Uterus (tissue), 2 donors: ENCODE measurements around the gene PLAAT3.

Source experiments
- POLR2A ChIP-seq, 2 donors: fragments of 450-650 bp; IDR thresholded peaks; one replicate each; pipeline ENCODE4 v1.6.1; 2016; ENCODE audit warnings: antibody characterized with exemption in 2 of 2, mild to moderate bottlenecking in 1 of 2, moderate library complexity in 1 of 2
- TF ChIP-seq, protein P1 (sequence below), 4 experiments: fragments of 200-600 bp in 2 of 4; fragments of 450-650 bp in 2 of 4; sonication (generic) in 2 of 4; IDR thresholded peaks; one replicate each; pipeline ENCODE4 v1.5.1; 2016 to 2019; ENCODE audit warnings: antibody characterized with exemption in 4 of 4, mild to moderate bottlenecking in 2 of 4, moderate library complexity in 1 of 4

DNA sequence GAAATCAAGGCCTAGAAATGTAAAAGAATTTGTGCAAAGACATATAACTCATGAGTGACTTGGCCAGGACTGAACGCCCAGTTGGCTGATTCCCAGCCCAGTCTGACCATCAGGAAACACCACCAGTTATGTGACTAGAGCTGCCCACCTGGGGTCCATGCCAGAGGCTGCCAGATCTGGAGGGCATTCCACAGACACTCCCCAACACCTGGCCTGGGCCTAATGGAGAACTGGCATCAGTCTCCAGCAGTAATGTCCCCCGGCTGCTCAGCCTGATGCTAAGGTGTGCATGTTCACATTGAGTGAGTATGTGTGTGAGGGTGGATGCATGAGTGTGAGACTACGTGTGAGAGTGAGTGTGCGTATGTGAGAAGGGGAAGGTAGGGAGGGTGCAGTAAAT, 15.7 kb downstream of the PLAAT3 start:
- TF ChIP-seq, protein P1, sequence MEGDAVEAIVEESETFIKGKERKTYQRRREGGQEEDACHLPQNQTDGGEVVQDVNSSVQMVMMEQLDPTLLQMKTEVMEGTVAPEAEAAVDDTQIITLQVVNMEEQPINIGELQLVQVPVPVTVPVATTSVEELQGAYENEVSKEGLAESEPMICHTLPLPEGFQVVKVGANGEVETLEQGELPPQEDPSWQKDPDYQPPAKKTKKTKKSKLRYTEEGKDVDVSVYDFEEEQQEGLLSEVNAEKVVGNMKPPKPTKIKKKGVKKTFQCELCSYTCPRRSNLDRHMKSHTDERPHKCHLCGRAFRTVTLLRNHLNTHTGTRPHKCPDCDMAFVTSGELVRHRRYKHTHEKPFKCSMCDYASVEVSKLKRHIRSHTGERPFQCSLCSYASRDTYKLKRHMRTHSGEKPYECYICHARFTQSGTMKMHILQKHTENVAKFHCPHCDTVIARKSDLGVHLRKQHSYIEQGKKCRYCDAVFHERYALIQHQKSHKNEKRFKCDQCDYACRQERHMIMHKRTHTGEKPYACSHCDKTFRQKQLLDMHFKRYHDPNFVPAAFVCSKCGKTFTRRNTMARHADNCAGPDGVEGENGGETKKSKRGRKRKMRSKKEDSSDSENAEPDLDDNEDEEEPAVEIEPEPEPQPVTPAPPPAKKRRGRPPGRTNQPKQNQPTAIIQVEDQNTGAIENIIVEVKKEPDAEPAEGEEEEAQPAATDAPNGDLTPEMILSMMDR (IDR thresholded peaks at IDR 0.05), result no peak
- no peak for TF ChIP-seq POLR2A (IDR thresholded peaks at IDR 0.05)
